Mucosa of descending colon (tissue), 3 donors: ENCODE results near the gene TLNRD1. TPM values are rescaled to one million over a fixed set of nuclear protein-coding genes. Genes with fewer than 3 reads are reported as not detected.

Source experiments
- ATAC-seq: fragments of 200-7000 bp; cut with Tn5 transposase; one replicate; pipeline ENCODE4 v1.9.1; 2020; ENCODE audit warnings: mild to moderate bottlenecking, moderate library complexity
- DNase-seq, 3 donors: peaks; one replicate each; pipeline ENCODE4 v3.0.0-alpha.2; 2020
- H3K36me3 ChIP-seq: fragments of 200-600 bp; one replicate; pipeline ENCODE4 v1.8.0; 2021; ENCODE audit warnings: low read depth, mild to moderate bottlenecking
- H3K4me1 ChIP-seq: fragments of 200-600 bp; one replicate; pipeline ENCODE4 v1.8.0; 2021; ENCODE audit warnings: low read depth, mild to moderate bottlenecking
- H3K4me3 ChIP-seq: fragments of 200-600 bp; one replicate; pipeline ENCODE4 v1.8.0; 2021; ENCODE audit warnings: mild to moderate bottlenecking
- H3K9me3 ChIP-seq: fragments of 200-600 bp; one replicate; pipeline ENCODE4 v1.8.0; 2021; ENCODE audit warnings: mild to moderate bottlenecking
- intact Hi-C, 2 donors: fragments of 100-400 bp; cut with DNase I in 1 of 2; cut with micrococcal nuclease in 1 of 2; formaldehyde crosslinking; loops; one replicate each; pipeline versions ENCODE4 v1.11.0 to v1.11.1; 2022; cut with DNase I, micrococcal nuclease
- total RNA-seq, 3 donors: library from RNA; stranded (reverse); fragmentation: NEBNext Ultra II Directional in 2 of 3; extraction: Animal tissue kit (Norgen Biotek cat#: 25700) in 2 of 3; gene quantifications; one replicate each; pipeline versions ENCODE4 v1.2.1 to v1.2.4, GENCODE V29; 2021 to 2023
- TF ChIP-seq, protein P1 (sequence below): fragments of 200-600 bp; IDR thresholded peaks from one replicate; pipeline ENCODE4 v1.8.0; 2022; ENCODE audit warnings: antibody characterized with exemption, mild to moderate bottlenecking
- donor health status: DM: no; HTN: no; CAD: no; lungs with moderate emphysema.
- donor health status: DM: no; HTN: no; CAD: no.
- donor health status: DM: no; HTN: yes; CAD: no.

Gene TLNRD1
- total RNA-seq, 3 donors from 2014 or later, result 18.5 to 20.7 (median 18.6) TPM

DNA sequence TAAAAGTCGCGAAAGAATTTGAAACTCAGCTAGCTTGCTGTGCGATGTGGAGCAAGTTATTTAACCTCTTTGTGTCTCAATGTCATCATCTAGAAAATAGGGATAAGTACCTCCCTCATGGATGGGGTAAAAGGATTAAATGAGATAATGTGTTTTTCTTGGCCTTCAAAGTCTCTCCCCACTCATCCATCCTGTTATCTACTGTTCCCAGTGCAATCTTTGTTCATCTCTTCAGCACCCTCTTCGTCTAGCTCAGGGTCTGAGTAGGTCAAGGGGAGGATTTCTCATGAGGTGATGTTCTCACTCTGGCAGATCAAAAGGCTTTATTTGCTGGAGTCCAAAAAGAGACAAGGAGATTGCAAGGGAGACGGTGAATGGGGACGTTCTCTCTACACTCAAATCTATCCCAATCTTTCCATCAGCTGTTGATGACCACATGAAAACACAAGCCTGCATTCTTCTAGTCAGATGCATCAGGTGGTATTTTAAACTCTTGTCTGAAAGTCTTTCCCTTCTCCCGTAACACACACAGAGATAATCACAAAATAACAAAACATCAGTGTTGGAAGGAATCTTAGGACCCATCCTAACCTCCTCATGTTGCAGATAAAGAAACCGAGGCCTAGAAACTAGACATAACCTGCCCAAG lies 12.5 kb upstream of the TLNRD1 start:
- TF ChIP-seq, protein P1, sequence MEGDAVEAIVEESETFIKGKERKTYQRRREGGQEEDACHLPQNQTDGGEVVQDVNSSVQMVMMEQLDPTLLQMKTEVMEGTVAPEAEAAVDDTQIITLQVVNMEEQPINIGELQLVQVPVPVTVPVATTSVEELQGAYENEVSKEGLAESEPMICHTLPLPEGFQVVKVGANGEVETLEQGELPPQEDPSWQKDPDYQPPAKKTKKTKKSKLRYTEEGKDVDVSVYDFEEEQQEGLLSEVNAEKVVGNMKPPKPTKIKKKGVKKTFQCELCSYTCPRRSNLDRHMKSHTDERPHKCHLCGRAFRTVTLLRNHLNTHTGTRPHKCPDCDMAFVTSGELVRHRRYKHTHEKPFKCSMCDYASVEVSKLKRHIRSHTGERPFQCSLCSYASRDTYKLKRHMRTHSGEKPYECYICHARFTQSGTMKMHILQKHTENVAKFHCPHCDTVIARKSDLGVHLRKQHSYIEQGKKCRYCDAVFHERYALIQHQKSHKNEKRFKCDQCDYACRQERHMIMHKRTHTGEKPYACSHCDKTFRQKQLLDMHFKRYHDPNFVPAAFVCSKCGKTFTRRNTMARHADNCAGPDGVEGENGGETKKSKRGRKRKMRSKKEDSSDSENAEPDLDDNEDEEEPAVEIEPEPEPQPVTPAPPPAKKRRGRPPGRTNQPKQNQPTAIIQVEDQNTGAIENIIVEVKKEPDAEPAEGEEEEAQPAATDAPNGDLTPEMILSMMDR, result no peak
- ATAC-seq (no peak), DNase-seq (no peak)
- no peaks in the 10 kb centered on the region for H3K36me3 ChIP-seq
- no peak overlapping the region for H3K4me3 ChIP-seq
- H3K9me3 ChIP-seq, result no peaks in the 10 kb centered on the region
- intact Hi-C loops, result no loop called here
- peaks cover 6% of the 10 kb centered on the region for H3K4me1 ChIP-seq

DNA sequence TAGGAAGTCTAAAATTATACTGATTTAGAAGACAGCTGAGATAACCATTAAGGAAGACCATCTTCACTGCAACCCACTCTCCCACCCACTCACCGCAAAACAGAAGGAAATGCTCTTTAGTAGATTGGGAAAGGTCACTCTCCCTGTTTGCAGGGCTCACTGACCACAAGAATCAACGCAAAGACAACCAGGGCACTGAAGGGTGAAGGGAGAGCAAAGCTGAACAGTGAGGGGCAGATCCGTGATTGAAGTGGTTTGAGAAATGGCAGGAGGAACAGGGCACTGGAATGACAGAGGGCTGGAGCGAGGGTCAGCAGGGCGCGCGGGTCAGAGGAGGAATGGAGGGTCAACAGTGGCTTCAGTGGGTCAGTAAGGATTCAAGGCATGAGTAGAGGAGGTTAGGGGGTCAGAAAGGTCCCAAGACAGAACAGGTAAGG lies 11.6 kb upstream of the TLNRD1 start:
- DNase-seq (peak in 2 of 3 donors; percentile 19 to 44), ATAC-seq (peak; percentile 4)
- Histone ChIP-seq H3K36me3 (no peaks in the 10 kb centered on the region), H3K4me3 (peak overlapping the region; percentile 72), H3K9me3 (no peaks in the 10 kb centered on the region), H3K4me1 (peaks cover 6% of the 10 kb centered on the region)
- TF ChIP-seq, protein P1, result no peak
- intact Hi-C loops, result no loop called here

DNA sequence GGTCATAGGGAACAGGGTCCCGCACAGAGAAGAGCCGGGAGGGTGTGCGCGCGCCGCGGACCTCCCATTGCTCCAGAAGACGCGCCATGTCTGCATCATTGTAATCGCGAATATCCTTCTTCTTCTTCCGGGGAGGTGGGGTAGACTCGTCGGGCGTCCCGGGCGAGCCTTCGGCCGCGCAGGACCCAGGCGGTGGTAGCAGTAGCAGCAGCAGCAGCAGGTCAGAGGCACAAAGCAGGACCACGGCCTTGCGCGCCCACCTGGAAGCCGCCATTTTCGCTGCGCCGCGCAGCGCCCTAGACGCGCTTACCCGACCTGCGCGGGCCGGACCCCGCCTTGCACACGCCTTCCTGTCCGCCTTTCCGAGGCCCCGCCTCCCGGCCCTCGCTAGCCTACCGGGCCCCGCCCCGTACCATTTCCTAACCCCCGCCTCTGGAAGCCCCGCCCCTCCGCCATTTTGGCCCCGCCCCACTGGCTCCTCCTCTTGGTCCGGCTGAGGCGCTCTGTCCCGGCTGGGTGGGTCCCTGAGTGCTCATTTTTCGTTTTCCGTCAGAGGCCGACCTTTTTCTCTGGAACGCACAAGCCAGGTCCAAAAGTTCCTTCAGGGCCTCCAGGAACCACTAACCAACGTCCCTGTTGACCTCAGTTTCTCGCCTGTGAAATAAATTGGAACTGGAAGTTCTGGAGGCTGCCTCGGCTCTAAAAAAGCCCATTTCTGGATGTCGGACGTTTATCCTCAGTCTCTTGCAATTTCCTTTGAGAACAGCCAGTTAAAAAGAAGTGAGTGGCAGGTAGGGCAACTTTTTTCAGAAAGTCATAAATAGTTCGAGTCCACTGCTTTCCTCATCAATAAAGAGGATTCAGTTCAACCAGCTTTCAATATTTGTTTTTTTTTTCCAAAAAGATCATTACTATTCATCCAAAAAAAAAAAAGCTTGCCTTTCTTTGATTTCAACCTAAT lies 10.9 kb upstream of the TLNRD1 start, which contains the start of gene MESD:
TSS of gene MESD (minus strand) at position 302 of the 961 bp plus-strand sequence. CDS start at position 274, 28 bp downstream.
- intact Hi-C loops, result no loop called here
- Histone ChIP-seq H3K4me3 (peak within 1 kb of the TSS; percentile 72), H3K4me1 (peaks cover 6% of the 10 kb centered on the region), H3K36me3 (no peaks in the 10 kb centered on the region), H3K9me3 (no peaks in the 10 kb centered on the region)
- peak; percentile 99 for ATAC-seq
- TF ChIP-seq, protein P1, result no peak
- peak; percentile 99 to 100 (median 99) for DNase-seq

DNA sequence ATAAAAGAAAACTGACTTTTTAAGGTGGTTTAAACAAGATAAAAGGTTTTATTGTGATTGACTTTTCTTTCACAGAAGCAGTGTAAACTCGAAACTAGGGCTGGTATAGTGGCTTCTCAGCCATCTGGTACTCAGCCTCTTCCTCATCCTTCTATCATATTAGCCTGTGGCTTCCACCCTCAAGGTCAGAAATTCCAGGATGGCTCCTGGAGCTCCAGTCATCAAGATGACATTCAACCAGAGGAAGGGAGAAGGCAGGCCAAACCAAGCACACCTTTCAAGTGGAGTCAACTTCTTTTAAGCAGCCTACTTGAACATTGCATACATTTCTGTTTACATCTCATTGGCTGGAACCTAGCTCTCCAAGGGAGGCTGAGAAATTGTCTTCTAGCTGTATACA lies 9.8 kb upstream of the TLNRD1 start:
- DNase-seq, result no peak
- Histone ChIP-seq H3K36me3 (no peaks in the 10 kb centered on the region), H3K4me1 (peaks cover 6% of the 10 kb centered on the region), H3K9me3 (no peaks in the 10 kb centered on the region), H3K4me3 (no peak overlapping the region)
- TF ChIP-seq, protein P1, result no peak
- no peak for ATAC-seq
- intact Hi-C loops, result no loop called here

DNA sequence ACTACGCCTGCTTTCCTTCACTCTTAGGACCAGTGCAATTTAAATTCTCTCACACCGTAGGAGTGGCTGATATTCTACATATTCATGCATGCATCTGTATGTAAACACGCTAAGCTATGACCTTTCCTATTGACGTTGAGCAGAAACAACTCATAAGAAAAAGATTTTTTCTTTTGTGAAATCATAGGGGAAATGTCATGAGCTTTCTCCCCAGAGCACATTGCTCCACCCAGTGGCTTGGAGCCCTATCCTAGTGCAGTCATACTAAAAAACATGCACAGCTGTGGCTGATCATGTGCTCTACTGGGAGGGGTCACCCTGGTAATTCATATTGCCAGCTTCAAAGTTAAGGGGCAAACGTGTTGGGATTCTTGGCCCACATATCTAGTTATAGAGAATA lies 9.3 kb upstream of the TLNRD1 start:
- DNase-seq (peak in 1 of 3 donors; percentile 60), ATAC-seq (no peak)
- no peaks in the 10 kb centered on the region for H3K9me3 ChIP-seq
- no peaks in the 10 kb centered on the region for H3K36me3 ChIP-seq
- no peak overlapping the region for H3K4me3 ChIP-seq
- TF ChIP-seq, protein P1, result no peak
- peaks cover 6% of the 10 kb centered on the region for H3K4me1 ChIP-seq
- intact Hi-C loops, result no loop called here
